Gastroesophageal sphincter (tissue), 4 donors: ENCODE measurements around the gene ACOT7. TPM values are rescaled to one million over a fixed set of nuclear protein-coding genes. Genes with fewer than 3 reads are reported as not detected.

ENCODE experiments used
- ATAC-seq: fragments of 150-250 bp; one replicate; pipeline ENCODE4 v1.9.1; 2016; ENCODE audit warnings: mild to moderate bottlenecking, moderate library complexity
- H3K27ac ChIP-seq, 4 donors: fragments of 200-600 bp; sonication (generic) in 3 of 4; 1 replicate in 3 of 4; 2 replicates in 1 of 4; pipeline ENCODE4 v1.5.1; 2016 to 2019
- H3K27me3 ChIP-seq: fragments of 200-600 bp; sonication (generic); one replicate; pipeline ENCODE4 v1.5.1; 2019
- H3K36me3 ChIP-seq, 2 donors: fragments of 200-600 bp; sonication (generic); one replicate each; pipeline ENCODE4 v1.5.1; 2019; ENCODE audit warnings: control low read depth in 1 of 2
- H3K4me1 ChIP-seq, 3 donors: fragments of 200-600 bp; sonication (generic); 1 replicate in 2 of 3; 2 replicates in 1 of 3; pipeline ENCODE4 v1.5.1; 2016 to 2019; ENCODE audit warnings: control low read depth in 2 of 3
- H3K4me3 ChIP-seq, 2 donors: fragments of 200-600 bp; sonication (generic); one replicate each; pipeline ENCODE4 v1.5.1; 2019; ENCODE audit warnings: mild to moderate bottlenecking in 1 of 2, moderate library complexity in 1 of 2
- H3K9me3 ChIP-seq, 3 donors: fragments of 200-600 bp; sonication (generic); one replicate each; pipeline ENCODE4 v1.5.1; 2017 to 2019; ENCODE audit warnings: control low read depth in 2 of 3
- EP300 ChIP-seq: sonication (generic); formaldehyde crosslinking; IDR thresholded peaks from one replicate; pipeline ENCODE4 v1.6.1; 2017; ENCODE audit warnings: antibody characterized with exemption, mild to moderate bottlenecking
- POLR2A ChIP-seq, 2 donors: fragments of 450-650 bp; IDR thresholded peaks; one replicate each; pipeline ENCODE4 v1.6.1; 2017; ENCODE audit warnings: antibody characterized with exemption in 2 of 2, mild to moderate bottlenecking in 2 of 2, moderate library complexity in 1 of 2
- POLR2AphosphoS5 ChIP-seq: sonication (generic); formaldehyde crosslinking; IDR thresholded peaks from one replicate; pipeline ENCODE4 v1.6.1; 2017; ENCODE audit warnings: antibody characterized with exemption
- WGBS, 2 donors: methylation state at CpG; one replicate each; pipeline ENCODE4 v1.1.5; 2018; ENCODE audit warnings: low coverage in 1 of 2; 5-methylcytosine and 5-hydroxymethylcytosine counted together
- total RNA-seq, 4 donors: library from RNA; depleted of rRNA; stranded (reverse); fragments of >200 nt; gene quantifications; one replicate each; pipeline ENCODE4 v1.1.0, GENCODE V29; 2016
- TF ChIP-seq, protein P1 (sequence below), 4 experiments: fragments of 200-600 bp in 2 of 4; fragments of 450-650 bp in 2 of 4; sonication (generic) in 1 of 4; IDR thresholded peaks; one replicate each; pipeline ENCODE4 v1.5.1; 2017 to 2019; ENCODE audit warnings: antibody characterized with exemption in 4 of 4, mild to moderate bottlenecking in 2 of 4, moderate library complexity in 2 of 4

Gene ACOT7
- total RNA-seq, 4 donors from 2014 or later, result 22.3 to 32.5 (median 25.0) TPM

- no peak for ATAC-seq
- 79 to 81% methylated on average over 2 to 8 of the region's 8 CpGs for WGBS, 2 donors
- Histone ChIP-seq H3K27me3 (no peaks in the 10 kb centered on the region), H3K27ac (no peak overlapping the region), H3K36me3 (peaks cover 0 to 39% of the 10 kb centered on the region in 2 donors), H3K4me3 (no peak overlapping the region), H3K9me3 (no peaks in the 10 kb centered on the region), H3K4me1 (no peaks in the 10 kb centered on the region)
- no peak for TF ChIP-seq EP300
- no peak for TF ChIP-seq POLR2A (IDR thresholded peaks at IDR 0.05)
- TF ChIP-seq, protein P1, sequence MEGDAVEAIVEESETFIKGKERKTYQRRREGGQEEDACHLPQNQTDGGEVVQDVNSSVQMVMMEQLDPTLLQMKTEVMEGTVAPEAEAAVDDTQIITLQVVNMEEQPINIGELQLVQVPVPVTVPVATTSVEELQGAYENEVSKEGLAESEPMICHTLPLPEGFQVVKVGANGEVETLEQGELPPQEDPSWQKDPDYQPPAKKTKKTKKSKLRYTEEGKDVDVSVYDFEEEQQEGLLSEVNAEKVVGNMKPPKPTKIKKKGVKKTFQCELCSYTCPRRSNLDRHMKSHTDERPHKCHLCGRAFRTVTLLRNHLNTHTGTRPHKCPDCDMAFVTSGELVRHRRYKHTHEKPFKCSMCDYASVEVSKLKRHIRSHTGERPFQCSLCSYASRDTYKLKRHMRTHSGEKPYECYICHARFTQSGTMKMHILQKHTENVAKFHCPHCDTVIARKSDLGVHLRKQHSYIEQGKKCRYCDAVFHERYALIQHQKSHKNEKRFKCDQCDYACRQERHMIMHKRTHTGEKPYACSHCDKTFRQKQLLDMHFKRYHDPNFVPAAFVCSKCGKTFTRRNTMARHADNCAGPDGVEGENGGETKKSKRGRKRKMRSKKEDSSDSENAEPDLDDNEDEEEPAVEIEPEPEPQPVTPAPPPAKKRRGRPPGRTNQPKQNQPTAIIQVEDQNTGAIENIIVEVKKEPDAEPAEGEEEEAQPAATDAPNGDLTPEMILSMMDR (IDR thresholded peaks at IDR 0.05), result no peak
- TF ChIP-seq POLR2AphosphoS5, result no peak
Observed at GRCh38 chr1:6321205-6321604, 72.4 kb downstream of the ACOT7 start.

DNA sequence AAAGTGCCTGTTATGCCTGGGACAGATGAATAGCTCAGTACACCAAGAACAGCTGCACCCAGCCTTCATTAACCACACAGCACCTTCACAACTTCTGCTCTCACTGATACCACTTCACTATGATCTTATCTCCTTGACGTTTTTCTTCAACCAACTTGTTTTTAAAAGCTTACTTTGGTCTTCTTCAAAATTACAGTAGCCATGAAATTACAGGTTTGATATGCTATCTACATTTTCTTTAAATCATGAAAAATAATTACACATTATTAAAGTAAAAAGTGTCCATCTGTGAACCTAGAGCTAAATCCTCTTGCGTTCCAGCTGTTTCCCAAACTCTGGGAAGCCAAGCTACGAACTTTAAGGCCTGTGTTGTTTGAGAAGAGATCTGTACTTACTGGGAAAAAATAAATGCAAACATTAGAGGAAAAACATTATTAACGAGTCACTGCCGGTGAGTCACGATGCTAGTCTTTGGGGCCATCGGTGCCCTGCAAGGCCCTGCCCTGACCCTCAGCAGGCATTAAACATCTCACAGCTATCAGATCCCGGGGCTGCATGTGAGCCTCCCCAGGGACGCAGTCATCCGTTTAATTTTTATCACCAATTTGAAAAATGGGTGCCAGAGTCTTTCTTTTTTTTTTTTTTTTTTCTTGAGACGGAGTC is 76.3 kb downstream of the ACOT7 start:
- H3K27me3 ChIP-seq, result no peaks in the 10 kb centered on the region
- WGBS, 2 donors, result 81 to 93% methylated on average over 5 to 11 of the region's 11 CpGs
- ATAC-seq, result no peak
- H3K4me1 ChIP-seq, result no peaks in the 10 kb centered on the region
- H3K9me3 ChIP-seq, result no peaks in the 10 kb centered on the region
- no peak overlapping the region for H3K27ac ChIP-seq
- no peak overlapping the region for H3K4me3 ChIP-seq
- TF ChIP-seq EP300, result no peak
- TF ChIP-seq POLR2A (IDR thresholded peaks at IDR 0.05), result no peak
- H3K36me3 ChIP-seq, result peaks cover 0 to 35% of the 10 kb centered on the region in 2 donors

DNA sequence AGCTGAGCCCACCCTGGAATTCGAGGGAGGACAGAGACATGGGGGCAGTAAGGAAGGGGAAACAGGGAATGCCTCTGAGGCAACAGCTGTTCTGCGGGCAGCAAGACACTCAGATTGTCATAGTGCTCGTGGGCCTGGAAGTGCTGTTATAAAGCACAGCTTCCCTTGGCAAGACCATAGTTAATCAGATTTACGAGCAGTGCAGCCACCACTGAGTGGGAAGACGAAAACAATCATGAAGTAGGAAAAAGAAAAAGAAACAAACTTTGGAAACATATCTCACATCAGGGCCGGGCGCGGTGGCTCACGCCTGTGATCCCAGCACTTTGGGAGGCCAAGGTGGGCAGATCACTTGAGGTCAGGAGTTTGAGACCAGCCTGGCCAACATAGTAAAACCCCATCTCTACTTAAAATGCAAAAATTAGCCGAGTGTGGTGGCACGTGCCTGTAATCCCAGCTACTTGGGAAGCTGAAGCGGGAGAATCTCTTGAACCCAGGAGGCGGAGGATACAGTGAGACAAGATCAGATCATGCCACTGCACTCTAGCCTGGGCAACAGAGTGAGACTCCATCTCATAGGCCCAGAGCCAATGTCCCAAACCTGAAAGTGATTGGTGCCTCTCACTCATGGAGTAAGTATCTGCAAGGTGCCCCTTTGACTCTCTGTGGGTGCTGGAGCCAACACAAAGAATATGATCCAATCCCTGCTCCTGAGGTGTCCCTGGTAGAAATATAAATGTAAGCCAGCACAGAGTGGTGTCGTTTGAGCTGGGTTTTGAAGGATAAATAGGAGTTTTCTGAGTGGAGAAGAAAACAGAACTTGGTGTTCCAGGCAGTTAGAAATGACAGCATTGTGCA is 77.1 kb downstream of the ACOT7 start:
- H3K27ac ChIP-seq, result no peak overlapping the region
- H3K27me3 ChIP-seq, result no peaks in the 10 kb centered on the region
- WGBS, 2 donors, result 91 to 93% methylated on average over 7 to 11 of the region's 14 CpGs
- TF ChIP-seq EP300 (no peak), POLR2AphosphoS5 (no peak), POLR2A (IDR thresholded peaks at IDR 0.05) (no peak)
- TF ChIP-seq, protein P1 (IDR thresholded peaks at IDR 0.05), result no peak
- no peaks in the 10 kb centered on the region for H3K9me3 ChIP-seq
- H3K4me1 ChIP-seq, result no peaks in the 10 kb centered on the region
- no peak for ATAC-seq
- peaks cover 0 to 32% of the 10 kb centered on the region in 2 donors for H3K36me3 ChIP-seq
- H3K4me3 ChIP-seq, result no peak overlapping the region

DNA sequence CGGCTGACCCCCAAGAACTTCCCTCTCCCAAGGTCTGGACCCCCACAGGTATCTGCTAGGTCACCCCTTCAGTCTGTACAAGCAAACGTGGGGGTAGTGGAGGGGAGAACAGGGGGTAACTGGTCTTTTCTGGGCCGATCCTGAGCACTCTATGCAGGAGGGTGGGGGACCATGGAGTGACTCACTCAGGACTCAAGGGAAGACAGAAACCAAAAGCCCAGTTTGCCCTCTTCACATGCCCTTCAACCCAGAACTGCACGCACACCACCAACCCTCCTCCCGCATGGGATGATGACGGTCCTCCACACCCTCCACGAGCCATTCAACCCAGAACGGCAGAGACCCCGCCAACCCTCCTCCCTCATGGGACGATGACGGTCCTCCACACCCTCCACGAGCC is 79.1 kb downstream of the ACOT7 start:
- 97 to 100% methylated on average over 1 to 4 of the region's 12 CpGs for WGBS, 2 donors
- Histone ChIP-seq H3K27ac (no peak overlapping the region), H3K27me3 (no peaks in the 10 kb centered on the region), H3K36me3 (peaks cover 0 to 26% of the 10 kb centered on the region in 2 donors), H3K4me1 (no peaks in the 10 kb centered on the region), H3K9me3 (no peaks in the 10 kb centered on the region), H3K4me3 (no peak overlapping the region)
- TF ChIP-seq EP300, result no peak
- TF ChIP-seq POLR2A (IDR thresholded peaks at IDR 0.05), result no peak
- no peak for TF ChIP-seq POLR2AphosphoS5
- TF ChIP-seq, protein P1 (IDR thresholded peaks at IDR 0.05), result no peak
- no peak for ATAC-seq

GRCh38 chr1:6313393-6314200 is 80.0 kb downstream of the ACOT7 start:
- ATAC-seq, result no peak
- no peak for TF ChIP-seq POLR2AphosphoS5
- TF ChIP-seq, protein P1 (IDR thresholded peaks at IDR 0.05), result no peak
- no peak for TF ChIP-seq POLR2A (IDR thresholded peaks at IDR 0.05)
- TF ChIP-seq EP300, result no peak
- 79 to 90% methylated on average over 8 to 10 of the region's 18 CpGs for WGBS, 2 donors

More at GRCh38 chr1:6313393-6314200, 80.0 kb downstream of the ACOT7 start:
- H3K36me3 ChIP-seq, result peaks cover 0 to 26% of the 10 kb centered on the region in 2 donors
- no peaks in the 10 kb centered on the region for H3K4me1 ChIP-seq
- H3K27me3 ChIP-seq, result no peaks in the 10 kb centered on the region
- no peak overlapping the region for H3K27ac ChIP-seq
- H3K9me3 ChIP-seq, result no peaks in the 10 kb centered on the region
- H3K4me3 ChIP-seq, result no peak overlapping the region
